OCI-LY1 (cell line): ENCODE results near the gene IPO13.

ENCODE experiments used
- H2AFZ ChIP-seq: fragments of 200-600 bp; sonication (generic), shearing (Covaris generic); 2 replicates; pipeline ENCODE4 v1.6.0; 2014; ENCODE audit warnings: antibody characterized with exemption, mild to moderate bottlenecking, low read length
- H3F3A ChIP-seq: fragments of 200-600 bp; sonication (generic), shearing (Covaris generic); 2 replicates; pipeline ENCODE4 v1.6.0; 2014; ENCODE audit warnings: mild to moderate bottlenecking, antibody characterized with exemption, low read length, moderate library complexity; ENCODE audit not compliant: insufficient read depth
- H3K27ac ChIP-seq: fragments of 200-600 bp; sonication (generic); 2 replicates; pipeline ENCODE4 v1.5.1; 2014; ENCODE audit warnings: low read length, mixed run types, mild to moderate bottlenecking, low read depth; ENCODE audit not compliant: poor library complexity, severe bottlenecking
- H3K27me3 ChIP-seq: fragments of 200-600 bp; sonication (generic); 2 replicates; pipeline ENCODE4 v1.6.0; 2014; ENCODE audit warnings: antibody characterized with exemption, mild to moderate bottlenecking, low read length, moderate library complexity; ENCODE audit not compliant: insufficient read depth
- H3K36me3 ChIP-seq: fragments of 200-600 bp; sonication (generic); 2 replicates; pipeline ENCODE4 v1.6.1; 2014; ENCODE audit warnings: mild to moderate bottlenecking, antibody characterized with exemption, low read length, moderate library complexity, mixed read lengths; ENCODE audit not compliant: insufficient read depth
- H3K4me1 ChIP-seq: fragments of 200-600 bp; sonication (generic); 2 replicates; pipeline ENCODE4 v1.5.1; 2014; ENCODE audit warnings: mild to moderate bottlenecking, low read length, moderate library complexity; ENCODE audit not compliant: insufficient read depth, severe bottlenecking
- H3K4me2 ChIP-seq: fragments of 200-600 bp; sonication (generic), shearing (Covaris generic); 2 replicates; pipeline ENCODE4 v1.6.1; 2014; ENCODE audit warnings: low read length
- H3K4me3 ChIP-seq: fragments of 200-600 bp; sonication (generic); 2 replicates; pipeline ENCODE4 v1.5.1; 2014; ENCODE audit warnings: low read length, low read depth, mild to moderate bottlenecking, mixed read lengths; ENCODE audit not compliant: poor library complexity, severe bottlenecking
- H3K79me2 ChIP-seq: fragments of 200-600 bp; shearing (Covaris generic); 2 replicates; pipeline ENCODE4 v1.6.1; 2016; ENCODE audit warnings: mixed run types, low read length, mixed read lengths; ENCODE audit not compliant: insufficient read depth
- H3K9ac ChIP-seq: fragments of 200-600 bp; sonication (generic), shearing (Covaris generic); 2 replicates; pipeline ENCODE4 v1.6.1; 2014; ENCODE audit warnings: mild to moderate bottlenecking, low read length, mixed read lengths
- H3K9me2 ChIP-seq: fragments of 200-600 bp; sonication (generic), shearing (Covaris generic); 2 replicates; pipeline ENCODE4 v1.6.1; 2014; ENCODE audit warnings: low read depth, mild to moderate bottlenecking, low read length, mixed read lengths
- H3K9me3 ChIP-seq: fragments of 200-600 bp; shearing (Covaris generic); 2 replicates; pipeline ENCODE4 v1.6.1; 2014; ENCODE audit warnings: low read length, mixed read lengths
- H4K20me1 ChIP-seq: fragments of 200-600 bp; sonication (generic), shearing (Covaris generic); 2 replicates; pipeline ENCODE4 v1.6.0; 2016; ENCODE audit warnings: mild to moderate bottlenecking, low read length; ENCODE audit not compliant: insufficient read depth
- CTCF ChIP-seq: fragments of 200-600 bp; sonication (generic), shearing (Covaris generic); IDR thresholded peaks from 2 replicates; pipeline ENCODE4 v1.5.1; 2017; ENCODE audit warnings: mild to moderate bottlenecking, antibody characterized with exemption, low read length, moderate library complexity, mixed read lengths
- EZH2 ChIP-seq: fragments of 200-600 bp; sonication (generic), shearing (Covaris generic); IDR thresholded peaks from 2 replicates; pipeline ENCODE4 v1.8.0; 2017; ENCODE audit warnings: borderline replicate concordance, mixed run types, mild to moderate bottlenecking, antibody characterized with exemption, low read length, moderate library complexity, mixed read lengths

Gene IPO13

GRCh38 chr1:43994071-43994470, 47.3 kb downstream of the IPO13 start:
- H2AFZ ChIP-seq, result no peak overlapping the region
- no peaks in the 10 kb centered on the region for H3K79me2 ChIP-seq
- H3K9me3 ChIP-seq, result no peaks in the 10 kb centered on the region
- no peaks in the 10 kb centered on the region for H3K9me2 ChIP-seq
- peaks cover 14% of the 10 kb centered on the region for H3K4me1 ChIP-seq
- no peak overlapping the region for H3K9ac ChIP-seq
- no peaks in the 10 kb centered on the region for H3K36me3 ChIP-seq
- H3K4me3 ChIP-seq, result no peak overlapping the region
- TF ChIP-seq EZH2 (no peak), CTCF (no peak)
- no peaks in the 10 kb centered on the region for H4K20me1 ChIP-seq
- H3K4me2 ChIP-seq, result no peak overlapping the region
- no peaks in the 10 kb centered on the region for H3F3A ChIP-seq
- H3K27me3 ChIP-seq, result no peaks in the 10 kb centered on the region; the same call in 1 of the 2 replicates
- no peak overlapping the region for H3K27ac ChIP-seq

DNA sequence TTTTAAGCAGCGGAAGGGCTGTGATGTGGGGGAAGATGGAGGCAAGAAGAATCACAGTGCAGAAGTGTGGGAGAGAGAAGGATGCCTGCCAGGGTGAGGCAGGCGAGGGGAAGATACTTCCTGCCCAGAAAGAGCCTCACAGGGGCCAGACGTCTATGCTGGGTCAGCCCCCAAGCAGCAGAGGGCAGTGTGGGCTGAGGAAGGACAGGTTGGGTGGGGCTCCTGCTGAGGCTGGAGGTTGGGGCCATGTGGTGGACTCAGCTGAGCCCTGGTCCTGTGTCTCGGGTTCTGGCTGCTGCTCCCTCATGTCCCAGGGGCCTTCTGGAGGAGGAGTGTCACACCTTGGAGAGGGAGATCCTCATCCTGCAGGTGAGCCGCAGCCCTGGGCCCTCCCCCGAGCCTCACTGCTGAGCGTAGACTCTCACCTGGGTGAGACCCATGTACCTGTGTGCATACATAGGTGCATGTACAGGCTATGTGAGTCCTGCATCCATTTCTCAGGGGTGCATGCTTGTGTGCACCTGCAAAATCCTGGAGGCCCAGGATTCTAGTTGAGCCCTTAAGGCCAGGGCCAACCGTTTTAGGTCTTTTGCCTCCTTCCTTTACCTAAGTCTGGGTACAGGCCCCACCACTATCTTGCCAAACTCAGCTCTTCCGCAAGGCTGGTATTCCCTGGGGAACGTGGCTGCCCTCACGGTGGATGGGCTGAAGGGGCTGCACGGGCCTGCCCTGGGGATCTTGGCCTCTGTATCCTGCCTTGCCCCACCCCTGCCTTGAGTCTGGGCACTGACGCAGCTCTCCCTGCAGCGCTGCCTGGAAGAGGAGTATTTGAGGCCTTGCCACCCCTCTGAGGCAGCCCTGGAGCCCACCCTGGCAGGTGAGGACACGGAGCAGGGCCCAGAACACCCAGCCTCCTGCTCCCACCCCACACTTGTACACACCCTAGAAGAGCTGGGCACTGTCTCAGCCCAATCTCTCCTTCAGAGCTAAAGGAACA, 48.3 kb downstream of the IPO13 start:
- peak; percentile 43 for TF ChIP-seq CTCF
- TF ChIP-seq EZH2, result no peak
- no peak overlapping the region for H2AFZ ChIP-seq
- no peaks in the 10 kb centered on the region for H3K79me2 ChIP-seq
- no peaks in the 10 kb centered on the region; the same call in 1 of the 2 replicates for H3K27me3 ChIP-seq
- no peak overlapping the region for H3K4me2 ChIP-seq
- H3K9me3 ChIP-seq, result no peaks in the 10 kb centered on the region
- H3K9me2 ChIP-seq, result no peaks in the 10 kb centered on the region
- H3K27ac ChIP-seq, result no peak overlapping the region
- H4K20me1 ChIP-seq, result no peaks in the 10 kb centered on the region
- H3K4me1 ChIP-seq, result peaks cover 14% of the 10 kb centered on the region
- H3F3A ChIP-seq, result no peaks in the 10 kb centered on the region
- H3K4me3 ChIP-seq, result no peak overlapping the region
- no peak overlapping the region for H3K9ac ChIP-seq
- H3K36me3 ChIP-seq, result no peaks in the 10 kb centered on the region

- Histone ChIP-seq H2AFZ (no peak overlapping the region), H4K20me1 (no peaks in the 10 kb centered on the region), H3K9ac (no peak overlapping the region), H3K4me1 (peaks cover 9% of the 10 kb centered on the region), H3K27ac (no peak overlapping the region), H3K4me2 (no peak overlapping the region), H3K4me3 (no peak overlapping the region), H3K9me3 (no peaks in the 10 kb centered on the region), H3K36me3 (no peaks in the 10 kb centered on the region), H3F3A (no peaks in the 10 kb centered on the region), H3K79me2 (no peaks in the 10 kb centered on the region), H3K9me2 (no peaks in the 10 kb centered on the region), H3K27me3 (no peaks in the 10 kb centered on the region; the same call in 1 of the 2 replicates)
- TF ChIP-seq CTCF (no peak), EZH2 (no peak)
Measured at GRCh38 chr1:43995984-43996732, 49.4 kb downstream of the IPO13 start.
